SKM-1 treated with dmso at 0.1 percent for 144 hours (cell line): Measurements from ENCODE around the gene DSC3.
"Not testable (repeated sequence)": the region's sequence is repeated elsewhere in the genome, so short reads cannot be mapped to it uniquely, and the experiment has no call there.

Experiments used
- DNase-seq: peaks from one replicate; lab custom pipeline; 2025; ENCODE audit not compliant: unreplicated experiment; lab: John Stamatoyannopoulos, UW

DSC3 gene

GRCh38 chr18:30978091-30978490 lies 64.5 kb downstream of the DSC3 start:
- not testable (repeated sequence) for DNase-seq

- DNase-seq, result peak; percentile 41
Measured at GRCh38 chr18:30971338-30971956, 71.1 kb downstream of the DSC3 start.

DNA sequence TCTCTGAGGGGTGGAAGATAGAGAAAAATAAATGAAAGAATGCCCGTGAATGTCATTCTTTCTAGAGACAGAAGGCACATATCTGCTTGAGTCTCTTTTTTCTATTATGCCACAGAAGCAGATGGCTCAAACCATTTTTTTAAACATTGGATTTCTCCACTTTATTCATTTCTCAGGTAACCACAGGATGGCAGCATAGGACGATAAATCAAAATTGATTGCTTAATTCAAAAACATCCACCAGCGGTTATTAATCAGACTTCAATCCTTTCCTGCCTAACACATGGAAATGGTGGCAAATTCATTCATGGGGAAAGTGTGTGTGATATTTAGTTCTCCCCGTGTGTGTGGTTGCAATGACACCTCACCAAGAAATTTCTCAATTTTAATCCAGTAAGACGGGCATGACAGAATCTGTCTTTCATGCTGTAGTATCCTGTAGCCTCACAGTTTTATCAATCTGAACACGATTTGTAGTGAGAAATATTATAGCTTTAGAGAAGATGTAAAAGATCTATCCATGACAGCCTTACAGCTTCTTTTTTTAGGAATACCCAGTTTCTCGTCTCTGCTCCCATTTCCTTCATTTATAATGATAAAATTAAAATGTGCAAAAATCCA lies 72.2 kb downstream of the DSC3 start:
- DNase-seq, result peak; percentile 47

DNA sequence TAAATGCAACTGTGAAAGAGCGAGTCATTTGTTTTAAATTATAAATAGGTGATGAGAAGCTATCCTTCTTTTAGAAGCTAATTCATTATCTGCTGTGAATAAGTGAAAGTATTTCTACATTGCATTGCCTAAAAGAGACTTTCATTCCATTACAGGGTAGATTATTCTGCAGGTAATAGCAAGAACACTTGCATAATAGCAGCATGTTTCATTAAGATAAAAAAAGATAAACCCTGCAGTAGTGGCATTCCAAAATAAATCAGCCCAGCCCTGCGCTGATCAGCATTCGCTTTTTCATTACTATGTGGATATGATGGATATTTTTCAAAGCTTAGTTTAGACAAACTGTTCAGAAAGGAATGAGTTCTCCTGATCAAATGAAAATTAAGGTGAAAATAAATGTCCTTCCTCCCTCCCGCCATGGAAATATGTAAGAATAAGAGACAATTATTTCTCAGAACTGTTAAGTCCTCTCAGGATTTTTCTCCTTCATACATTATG lies 72.8 kb downstream of the DSC3 start:
- no peak for DNase-seq

DNA sequence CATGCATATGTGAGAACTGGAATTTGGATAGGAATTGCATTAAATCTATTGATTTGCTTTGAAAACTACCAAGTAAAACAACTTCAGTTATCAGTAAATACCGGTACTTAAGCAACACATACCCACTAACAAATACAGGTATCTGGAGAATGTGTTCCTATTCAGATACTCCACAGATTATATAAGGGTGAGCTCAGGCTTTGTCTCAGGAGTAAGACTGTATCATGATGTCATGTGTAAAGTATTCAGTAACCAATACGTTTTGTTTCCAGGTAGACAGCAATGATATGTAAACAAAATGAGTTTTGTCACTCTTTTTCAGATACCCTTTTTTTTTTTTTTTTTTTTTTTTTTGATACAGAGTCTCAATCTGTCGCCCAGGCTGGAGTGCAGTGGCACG lies 74.8 kb downstream of the DSC3 start:
- DNase-seq, result no peak

DNA sequence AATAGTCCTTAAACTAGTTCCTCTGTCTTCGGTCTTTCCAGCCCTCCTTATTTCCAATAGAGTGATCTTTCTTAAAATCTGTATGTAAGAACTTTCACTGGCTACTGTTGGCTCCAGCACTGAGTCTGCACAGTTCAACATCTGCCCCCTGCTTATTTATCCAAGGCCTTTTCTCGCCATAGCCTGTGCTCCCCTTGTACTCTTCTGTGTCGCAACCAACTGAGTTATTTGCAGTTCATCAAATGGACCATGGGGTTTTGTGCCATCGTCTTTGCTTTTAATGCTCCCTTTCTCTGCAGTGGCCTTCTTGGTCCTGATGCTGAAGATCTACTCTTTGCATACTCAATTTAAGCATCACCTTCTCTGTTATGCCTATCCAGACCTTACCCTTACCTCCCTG lies 77.3 kb downstream of the DSC3 start:
- DNase-seq, result no peak

GRCh38 chr18:30960661-30961060 lies 81.9 kb downstream of the DSC3 start:
- no peak for DNase-seq

GRCh38 chr18:30957066-30957465 lies 85.5 kb downstream of the DSC3 start:
- no peak for DNase-seq

- DNase-seq, result no peak
Measured at GRCh38 chr18:30954262-30954661, 88.3 kb downstream of the DSC3 start.

GRCh38 chr18:30945761-30946160 lies 96.8 kb downstream of the DSC3 start:
- DNase-seq, result no peak

GRCh38 chr18:30944773-30945417 lies 97.6 kb downstream of the DSC3 start:
- DNase-seq, result no peak

GRCh38 chr18:30940952-30941539 lies 101.5 kb downstream of the DSC3 start:
- no peak for DNase-seq
